GM12878 (cell line): ENCODE measurements around the gene SMAD4. TPM values are rescaled to one million over a fixed set of nuclear protein-coding genes. Genes with fewer than 3 reads are reported as not detected.

Source experiments
- ATAC-seq: fragments of 200-7000 bp; cut with Tn5 transposase; 3 replicates; pipeline ENCODE4 v1.9.1; 2020; ENCODE audit warnings: mild to moderate bottlenecking, moderate library complexity
- BruUV-seq: library from RNA; stranded (reverse); fragments of 400-500 nt; replicated peaks from 2 replicates; lab custom pipeline; 2021; lab: Mats Ljungman, UMichigan
- CTCF ChIA-PET: fragments of 300-600 bp; sonication (Branson Sonifier 250); formaldehyde crosslinking; extraction: SDS; loops from one replicate; lab custom pipeline; 2021; ENCODE audit warnings: inconsistent platforms; lab: Yijun Ruan, JAX
- POLR2A ChIA-PET: fragments of 350-600 bp; formaldehyde crosslinking; extraction: SDS; loops from one replicate; lab custom pipeline; 2021; ENCODE audit warnings: inconsistent platforms; lab: Charles Lee
- RAD21 ChIA-PET: fragments of 300-600 bp; sonication (Branson Sonifier 250); formaldehyde crosslinking; loops from one replicate; lab custom pipeline; 2023; ENCODE audit warnings: antibody characterized with exemption; ENCODE audit not compliant: unreplicated experiment; lab: Charles Lee
- SMC1A ChIA-PET: fragments of 300-600 bp; sonication (Branson Sonifier 250); formaldehyde crosslinking; loops from one replicate; lab custom pipeline; 2023; ENCODE audit not compliant: unreplicated experiment, uncharacterized antibody; lab: Charles Lee
- DNase-seq: peaks from one replicate; pipeline ENCODE4 v3.0.0-alpha.2; 2011; ENCODE audit warnings: low read depth, low spot score
- FAIRE-seq: peaks from 3 replicates; lab custom pipeline; 2011; peaks lifted over from hg19 to GRCh38; lab: Jason Lieb, UNC
- H2AFZ ChIP-seq: 2 replicates; pipeline ENCODE4 v1.6.0; 2011; ENCODE audit warnings: low read depth, low read length, control low read depth; ENCODE audit not compliant: control insufficient read depth
- H3K27ac ChIP-seq: 2 replicates; pipeline ENCODE4 v1.5.1; 2011; ENCODE audit warnings: control low read depth; ENCODE audit not compliant: control insufficient read depth, insufficient read depth
- H3K27me3 ChIP-seq, 2 experiments: replicated peaks in 1 of 2; 2 replicates each; pipeline versions ENCODE4 v1.6.0 to v1.6.1; 2011; ENCODE audit warnings: low read length in 1 of 2; ENCODE audit not compliant: control insufficient read depth in 2 of 2, insufficient read depth in 2 of 2
- H3K36me3 ChIP-seq, 2 experiments: 2 replicates each; pipeline ENCODE4 v1.5.1; 2011; ENCODE audit warnings: low read length in 1 of 2; ENCODE audit not compliant: control insufficient read depth in 2 of 2, insufficient read depth in 2 of 2
- H3K4me1 ChIP-seq: 2 replicates; pipeline ENCODE4 v1.6.1; 2011; ENCODE audit warnings: mild to moderate bottlenecking, low read length, moderate library complexity, mixed read lengths; ENCODE audit not compliant: control insufficient read depth, insufficient read depth
- H3K4me2 ChIP-seq: 2 replicates; pipeline ENCODE4 v1.6.0; 2011; ENCODE audit warnings: control low read depth; ENCODE audit not compliant: control insufficient read depth, insufficient read depth
- H3K4me3 ChIP-seq: fragments of 200-600 bp; sonication (generic); 2 replicates; pipeline ENCODE4 v1.5.1; 2016
- H3K79me2 ChIP-seq: 2 replicates; pipeline ENCODE4 v1.6.0; 2011; ENCODE audit warnings: low read length; ENCODE audit not compliant: control insufficient read depth, insufficient read depth
- H3K9ac ChIP-seq: 2 replicates; pipeline ENCODE4 v1.8.0; 2011; ENCODE audit warnings: low read length, control low read depth, mixed read lengths; ENCODE audit not compliant: control insufficient read depth, insufficient read depth
- H3K9me3 ChIP-seq: replicated peaks from 3 replicates; pipeline ENCODE4 v1.5.1; 2011; ENCODE audit warnings: mild to moderate bottlenecking, low read length; ENCODE audit not compliant: control insufficient read depth, insufficient read depth
- H4K20me1 ChIP-seq: 2 replicates; pipeline ENCODE4 v1.6.0; 2011; ENCODE audit not compliant: control insufficient read depth, insufficient read depth
- CBX5 ChIP-seq: sonication (generic); IDR thresholded peaks from 2 replicates; pipeline ENCODE4 v1.6.1; 2016; ENCODE audit warnings: low read depth, moderate library complexity, mild to moderate bottlenecking, inconsistent platforms
- CHD1 ChIP-seq: IDR thresholded peaks from 2 replicates; pipeline ENCODE4 v1.6.1; 2012; ENCODE audit warnings: low read depth, low read length, improper control_type of control experiment
- CREM ChIP-seq: IDR thresholded peaks from 2 replicates; pipeline ENCODE4 v1.6.1; 2014; ENCODE audit warnings: antibody characterized with exemption, low read depth
- IRF4 ChIP-seq: IDR thresholded peaks from 2 replicates; pipeline ENCODE4 v1.6.1; 2011; ENCODE audit warnings: low read depth, low read length
- MEF2A ChIP-seq: IDR thresholded peaks from 2 replicates; pipeline ENCODE4 v1.6.1; 2011; ENCODE audit warnings: low read depth, mild to moderate bottlenecking, low read length, moderate library complexity; ENCODE audit not compliant: insufficient read depth
- PAX5 ChIP-seq: IDR thresholded peaks from 2 replicates; pipeline ENCODE4 v1.6.1; 2011; ENCODE audit warnings: low read depth, low read length, borderline replicate concordance
- RCOR1 ChIP-seq: conservative IDR thresholded peaks from 2 replicates; pipeline ENCODE4 v1.6.1; 2012; ENCODE audit warnings: low read depth, low read length, improper control_type of control experiment
- REST ChIP-seq: IDR thresholded peaks from 2 replicates; pipeline ENCODE4 v1.6.1; 2012; ENCODE audit warnings: mild to moderate bottlenecking, low read depth, low read length
- SIN3A ChIP-seq: IDR thresholded peaks from 2 replicates; pipeline ENCODE4 v1.6.1; 2012; ENCODE audit warnings: low read depth, low read length, improper control_type of control experiment
- SMC3 ChIP-seq: IDR thresholded peaks from 2 replicates; pipeline ENCODE4 v1.6.1; 2011; ENCODE audit warnings: low read length, improper control_type of control experiment, borderline replicate concordance
- SPI1 ChIP-seq: IDR thresholded peaks from 2 replicates; pipeline ENCODE4 v1.6.1; 2011; ENCODE audit warnings: low read depth, mild to moderate bottlenecking, low read length, moderate library complexity, borderline replicate concordance; ENCODE audit not compliant: insufficient read depth
- SUPT20H ChIP-seq: IDR thresholded peaks from 2 replicates; pipeline ENCODE4 v1.6.1; 2011; ENCODE audit warnings: low read depth, mild to moderate bottlenecking, low read length, moderate library complexity, borderline replicate concordance; ENCODE audit not compliant: control insufficient read depth
- SUZ12 ChIP-seq: fragments of 200-600 bp; sonication (generic); IDR thresholded peaks from one replicate; pipeline ENCODE4 v1.6.1; 2018; ENCODE audit warnings: antibody characterized with exemption, mild to moderate bottlenecking; ENCODE audit not compliant: unreplicated experiment
- ZNF384 ChIP-seq: IDR thresholded peaks from 2 replicates; pipeline ENCODE4 v1.6.1; 2012; ENCODE audit warnings: low read depth, mild to moderate bottlenecking, low read length, improper control_type of control experiment, borderline replicate concordance
- in situ Hi-C: fragments of 300-500 bp; cut with MboI; formaldehyde crosslinking; loops from 9 replicates; pipeline ENCODE4 v1.14.3; 2018; ENCODE audit warnings: mixed read lengths
- intact Hi-C: fragments of 100-400 bp; cut with micrococcal nuclease; formaldehyde crosslinking; loops from one replicate; pipeline ENCODE4 v1.14.2; 2022; ENCODE audit not compliant: unreplicated experiment
- polyA plus RNA-seq, 11 experiments: library from polyadenylated mRNA; depleted of rRNA in 4 of 11; unstranded in 6 of 11; stranded (reverse) in 5 of 11; fragments of >200 nt; fragmentation: Nextera tagmentation in 4 of 11; fragmentation: Illumina TruSeq in 1 of 11; extraction: Ambion mirVana in 4 of 11; extraction: Trizol in 1 of 11; gene quantifications; 1 replicate in 1 of 11; 2 replicates in 10 of 11; pipeline versions ENCODE4 v1.2.1 to v1.2.3, GENCODE V29; 2011 to 2016; ENCODE audit warnings: inconsistent platforms in 2 of 11, missing spikeins in 2 of 11, low read depth in 1 of 11
- total RNA-seq, 4 experiments: library from RNA; depleted of rRNA in 3 of 4; stranded (reverse); fragments of >200 nt in 3 of 4; fragmentation: Illumina TruSeq in 1 of 4; extraction: Trizol in 1 of 4; gene quantifications; 2 replicates each; pipeline versions ENCODE4 v1.2.1 to v1.2.3, GENCODE V29; 2013 to 2021
- TF ChIP-seq, protein P1 (sequence below): fragments of 450-650 bp; IDR thresholded peaks from 2 replicates; pipeline ENCODE4 v1.6.1; 2016; ENCODE audit warnings: mild to moderate bottlenecking

SMAD4 gene
- total and polyA plus RNA-seq, 10 of the 15 experiments (the other 5 are each of a cell fraction or from before 2014, with no cell fraction given): 9.6 to 99.9 (median 37.5) TPM

GRCh38 chr18:51064256-51064655 is 34.2 kb downstream of the SMAD4 start:
- H3K36me3 ChIP-seq: peaks cover 1 to 11% of the 10 kb centered on the region in 2 experiments
- RAD21 ChIA-PET: no interaction called here
- H3K79me2 ChIP-seq: no peaks in the 10 kb centered on the region
- POLR2A ChIA-PET: interaction anchor here (0.5 kb wide), 1 partner anchor 54 kb away, joined by 4 read pairs; no protein-coding TSS in a partner anchor
- H3K27me3 ChIP-seq: no peaks in the 10 kb centered on the region
- FAIRE-seq (no peak), DNase-seq (no peak), ATAC-seq (no peak)
- SMC1A ChIA-PET: no interaction called here
- CTCF ChIA-PET: interaction anchor here (0.7 to 1.3 kb wide), 3 partner anchors 10 to 192 kb away, joined by 3 to 4 read pairs (median 3); partner anchors contain the start of gene ELAC1
- no peak overlapping the region for H3K4me2 ChIP-seq
- intact Hi-C loops (no loop called here), in situ Hi-C loops (no loop called here)
- no peaks in the 10 kb centered on the region for H3K4me1 ChIP-seq
- H3K4me3 ChIP-seq: no peak overlapping the region
- BruUV-seq: no TSS peak
- no peak overlapping the region for H3K27ac ChIP-seq
- TF ChIP-seq ZNF384 (no peak), SUZ12 (no peak), SUPT20H (no peak), SPI1 (no peak), REST (no peak), IRF4 (no peak), CBX5 (no peak), CREM (no peak), RCOR1 (no peak), MEF2A (no peak), SIN3A (no peak), CHD1 (no peak), SMC3 (no peak), PAX5 (no peak)
- TF ChIP-seq, protein P1, sequence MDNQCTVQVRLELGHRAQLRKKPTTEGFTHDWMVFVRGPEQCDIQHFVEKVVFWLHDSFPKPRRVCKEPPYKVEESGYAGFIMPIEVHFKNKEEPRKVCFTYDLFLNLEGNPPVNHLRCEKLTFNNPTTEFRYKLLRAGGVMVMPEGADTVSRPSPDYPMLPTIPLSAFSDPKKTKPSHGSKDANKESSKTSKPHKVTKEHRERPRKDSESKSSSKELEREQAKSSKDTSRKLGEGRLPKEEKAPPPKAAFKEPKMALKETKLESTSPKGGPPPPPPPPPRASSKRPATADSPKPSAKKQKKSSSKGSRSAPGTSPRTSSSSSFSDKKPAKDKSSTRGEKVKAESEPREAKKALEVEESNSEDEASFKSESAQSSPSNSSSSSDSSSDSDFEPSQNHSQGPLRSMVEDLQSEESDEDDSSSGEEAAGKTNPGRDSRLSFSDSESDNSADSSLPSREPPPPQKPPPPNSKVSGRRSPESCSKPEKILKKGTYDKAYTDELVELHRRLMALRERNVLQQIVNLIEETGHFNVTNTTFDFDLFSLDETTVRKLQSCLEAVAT: no peak
- H2AFZ ChIP-seq: no peak overlapping the region
- H3K9me3 ChIP-seq: no peaks in the 10 kb centered on the region
- no peak overlapping the region for H3K9ac ChIP-seq
- no peaks in the 10 kb centered on the region for H4K20me1 ChIP-seq
